ENCODE data around the gene FUBP1. TPM values are rescaled to one million over a fixed set of nuclear protein-coding genes. Genes with fewer than 3 reads are reported as not detected.

FUBP1 gene
- total and polyA plus RNA-seq, 2 of the 8 experiments (the other 6 are each of a cell fraction or from before 2014, with no cell fraction given), result 184 to 201 TPM

DNA sequence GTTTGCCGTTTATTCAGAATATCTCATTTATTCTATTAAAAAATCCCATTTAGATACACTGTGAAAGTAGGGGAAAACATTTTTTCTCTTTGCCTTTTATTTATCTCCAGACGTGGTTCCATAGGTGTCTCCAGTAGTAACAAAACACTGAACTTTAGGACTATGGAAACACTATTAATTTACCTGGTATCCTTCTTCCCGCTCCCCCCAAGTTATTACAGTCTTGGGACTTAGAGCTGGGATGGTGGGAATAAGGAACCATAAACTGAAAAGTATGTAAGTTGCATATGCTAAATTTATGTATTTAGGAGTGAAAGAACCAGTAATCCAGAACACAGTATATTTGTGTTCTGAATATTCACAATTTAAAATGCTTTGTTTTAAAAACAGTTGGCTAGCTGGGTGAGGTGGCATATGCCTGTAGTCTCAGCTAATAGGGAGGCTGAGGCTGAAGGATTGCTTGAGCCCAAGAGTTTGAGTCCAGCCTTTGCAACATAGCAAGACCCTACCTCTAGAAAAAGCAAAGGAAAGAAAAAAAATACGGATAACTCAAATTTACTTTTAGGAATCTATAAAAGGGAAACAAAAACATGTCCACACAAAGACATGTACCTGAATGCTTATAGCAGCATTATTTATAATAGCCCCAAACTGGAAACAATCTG lies 28.9 kb upstream of the FUBP1 start (continued):
- TF ChIP-seq, protein P1, sequence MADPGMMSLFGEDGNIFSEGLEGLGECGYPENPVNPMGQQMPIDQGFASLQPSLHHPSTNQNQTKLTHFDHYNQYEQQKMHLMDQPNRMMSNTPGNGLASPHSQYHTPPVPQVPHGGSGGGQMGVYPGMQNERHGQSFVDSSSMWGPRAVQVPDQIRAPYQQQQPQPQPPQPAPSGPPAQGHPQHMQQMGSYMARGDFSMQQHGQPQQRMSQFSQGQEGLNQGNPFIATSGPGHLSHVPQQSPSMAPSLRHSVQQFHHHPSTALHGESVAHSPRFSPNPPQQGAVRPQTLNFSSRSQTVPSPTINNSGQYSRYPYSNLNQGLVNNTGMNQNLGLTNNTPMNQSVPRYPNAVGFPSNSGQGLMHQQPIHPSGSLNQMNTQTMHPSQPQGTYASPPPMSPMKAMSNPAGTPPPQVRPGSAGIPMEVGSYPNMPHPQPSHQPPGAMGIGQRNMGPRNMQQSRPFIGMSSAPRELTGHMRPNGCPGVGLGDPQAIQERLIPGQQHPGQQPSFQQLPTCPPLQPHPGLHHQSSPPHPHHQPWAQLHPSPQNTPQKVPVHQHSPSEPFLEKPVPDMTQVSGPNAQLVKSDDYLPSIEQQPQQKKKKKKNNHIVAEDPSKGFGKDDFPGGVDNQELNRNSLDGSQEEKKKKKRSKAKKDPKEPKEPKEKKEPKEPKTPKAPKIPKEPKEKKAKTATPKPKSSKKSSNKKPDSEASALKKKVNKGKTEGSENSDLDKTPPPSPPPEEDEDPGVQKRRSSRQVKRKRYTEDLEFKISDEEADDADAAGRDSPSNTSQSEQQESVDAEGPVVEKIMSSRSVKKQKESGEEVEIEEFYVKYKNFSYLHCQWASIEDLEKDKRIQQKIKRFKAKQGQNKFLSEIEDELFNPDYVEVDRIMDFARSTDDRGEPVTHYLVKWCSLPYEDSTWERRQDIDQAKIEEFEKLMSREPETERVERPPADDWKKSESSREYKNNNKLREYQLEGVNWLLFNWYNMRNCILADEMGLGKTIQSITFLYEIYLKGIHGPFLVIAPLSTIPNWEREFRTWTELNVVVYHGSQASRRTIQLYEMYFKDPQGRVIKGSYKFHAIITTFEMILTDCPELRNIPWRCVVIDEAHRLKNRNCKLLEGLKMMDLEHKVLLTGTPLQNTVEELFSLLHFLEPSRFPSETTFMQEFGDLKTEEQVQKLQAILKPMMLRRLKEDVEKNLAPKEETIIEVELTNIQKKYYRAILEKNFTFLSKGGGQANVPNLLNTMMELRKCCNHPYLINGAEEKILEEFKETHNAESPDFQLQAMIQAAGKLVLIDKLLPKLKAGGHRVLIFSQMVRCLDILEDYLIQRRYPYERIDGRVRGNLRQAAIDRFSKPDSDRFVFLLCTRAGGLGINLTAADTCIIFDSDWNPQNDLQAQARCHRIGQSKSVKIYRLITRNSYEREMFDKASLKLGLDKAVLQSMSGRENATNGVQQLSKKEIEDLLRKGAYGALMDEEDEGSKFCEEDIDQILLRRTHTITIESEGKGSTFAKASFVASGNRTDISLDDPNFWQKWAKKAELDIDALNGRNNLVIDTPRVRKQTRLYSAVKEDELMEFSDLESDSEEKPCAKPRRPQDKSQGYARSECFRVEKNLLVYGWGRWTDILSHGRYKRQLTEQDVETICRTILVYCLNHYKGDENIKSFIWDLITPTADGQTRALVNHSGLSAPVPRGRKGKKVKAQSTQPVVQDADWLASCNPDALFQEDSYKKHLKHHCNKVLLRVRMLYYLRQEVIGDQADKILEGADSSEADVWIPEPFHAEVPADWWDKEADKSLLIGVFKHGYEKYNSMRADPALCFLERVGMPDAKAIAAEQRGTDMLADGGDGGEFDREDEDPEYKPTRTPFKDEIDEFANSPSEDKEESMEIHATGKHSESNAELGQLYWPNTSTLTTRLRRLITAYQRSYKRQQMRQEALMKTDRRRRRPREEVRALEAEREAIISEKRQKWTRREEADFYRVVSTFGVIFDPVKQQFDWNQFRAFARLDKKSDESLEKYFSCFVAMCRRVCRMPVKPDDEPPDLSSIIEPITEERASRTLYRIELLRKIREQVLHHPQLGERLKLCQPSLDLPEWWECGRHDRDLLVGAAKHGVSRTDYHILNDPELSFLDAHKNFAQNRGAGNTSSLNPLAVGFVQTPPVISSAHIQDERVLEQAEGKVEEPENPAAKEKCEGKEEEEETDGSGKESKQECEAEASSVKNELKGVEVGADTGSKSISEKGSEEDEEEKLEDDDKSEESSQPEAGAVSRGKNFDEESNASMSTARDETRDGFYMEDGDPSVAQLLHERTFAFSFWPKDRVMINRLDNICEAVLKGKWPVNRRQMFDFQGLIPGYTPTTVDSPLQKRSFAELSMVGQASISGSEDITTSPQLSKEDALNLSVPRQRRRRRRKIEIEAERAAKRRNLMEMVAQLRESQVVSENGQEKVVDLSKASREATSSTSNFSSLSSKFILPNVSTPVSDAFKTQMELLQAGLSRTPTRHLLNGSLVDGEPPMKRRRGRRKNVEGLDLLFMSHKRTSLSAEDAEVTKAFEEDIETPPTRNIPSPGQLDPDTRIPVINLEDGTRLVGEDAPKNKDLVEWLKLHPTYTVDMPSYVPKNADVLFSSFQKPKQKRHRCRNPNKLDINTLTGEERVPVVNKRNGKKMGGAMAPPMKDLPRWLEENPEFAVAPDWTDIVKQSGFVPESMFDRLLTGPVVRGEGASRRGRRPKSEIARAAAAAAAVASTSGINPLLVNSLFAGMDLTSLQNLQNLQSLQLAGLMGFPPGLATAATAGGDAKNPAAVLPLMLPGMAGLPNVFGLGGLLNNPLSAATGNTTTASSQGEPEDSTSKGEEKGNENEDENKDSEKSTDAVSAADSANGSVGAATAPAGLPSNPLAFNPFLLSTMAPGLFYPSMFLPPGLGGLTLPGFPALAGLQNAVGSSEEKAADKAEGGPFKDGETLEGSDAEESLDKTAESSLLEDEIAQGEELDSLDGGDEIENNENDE (IDR thresholded peaks at IDR 0.05; ENCODE audit: insufficient replicate concordance, low read length), result no peak
- TF ChIP-seq SRF (IDR thresholded peaks at IDR 0.05; ENCODE audit: low read depth, low read length), result no peak
- TF ChIP-seq TEAD4 (IDR thresholded peaks at IDR 0.05; ENCODE audit: low read depth, low read length), result no peak
- no peak for TF ChIP-seq BCL11A (IDR thresholded peaks at IDR 0.05; ENCODE audit: low read depth in 2 of 2, low read length in 2 of 2)

Data from H1 (cell line).